ENCODE results near the gene ASB1.

DNA sequence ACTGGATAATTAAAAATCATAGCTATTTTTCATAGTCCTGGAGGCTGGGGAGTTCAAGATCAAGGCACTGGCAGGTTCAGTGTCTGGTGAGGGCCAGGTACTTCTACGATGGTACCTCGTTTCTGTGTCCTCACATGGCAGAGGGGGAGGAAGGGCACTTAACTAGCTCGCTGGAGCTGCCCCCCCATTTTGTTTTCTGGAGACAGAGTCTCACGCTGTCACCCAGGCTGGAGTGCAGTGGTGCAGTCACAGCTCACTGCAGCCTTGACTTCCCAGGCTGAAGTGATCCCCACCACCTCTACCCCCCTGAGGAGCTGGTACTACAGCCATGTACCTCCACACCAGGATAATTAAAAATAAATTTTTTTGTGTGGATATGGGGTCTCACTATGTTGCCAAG is 40.3 kb downstream of the ASB1 start:
- TF ChIP-seq, protein P1, sequence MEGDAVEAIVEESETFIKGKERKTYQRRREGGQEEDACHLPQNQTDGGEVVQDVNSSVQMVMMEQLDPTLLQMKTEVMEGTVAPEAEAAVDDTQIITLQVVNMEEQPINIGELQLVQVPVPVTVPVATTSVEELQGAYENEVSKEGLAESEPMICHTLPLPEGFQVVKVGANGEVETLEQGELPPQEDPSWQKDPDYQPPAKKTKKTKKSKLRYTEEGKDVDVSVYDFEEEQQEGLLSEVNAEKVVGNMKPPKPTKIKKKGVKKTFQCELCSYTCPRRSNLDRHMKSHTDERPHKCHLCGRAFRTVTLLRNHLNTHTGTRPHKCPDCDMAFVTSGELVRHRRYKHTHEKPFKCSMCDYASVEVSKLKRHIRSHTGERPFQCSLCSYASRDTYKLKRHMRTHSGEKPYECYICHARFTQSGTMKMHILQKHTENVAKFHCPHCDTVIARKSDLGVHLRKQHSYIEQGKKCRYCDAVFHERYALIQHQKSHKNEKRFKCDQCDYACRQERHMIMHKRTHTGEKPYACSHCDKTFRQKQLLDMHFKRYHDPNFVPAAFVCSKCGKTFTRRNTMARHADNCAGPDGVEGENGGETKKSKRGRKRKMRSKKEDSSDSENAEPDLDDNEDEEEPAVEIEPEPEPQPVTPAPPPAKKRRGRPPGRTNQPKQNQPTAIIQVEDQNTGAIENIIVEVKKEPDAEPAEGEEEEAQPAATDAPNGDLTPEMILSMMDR (conservative IDR thresholded peaks at IDR 0.05 in 1 of 2, IDR thresholded peaks at IDR 0.05 in 1 of 2; ENCODE audit: low read depth in 1 of 2, low read length in 2 of 2) = no peak
- TF ChIP-seq EZH2 (IDR thresholded peaks at IDR 0.05; ENCODE audit: low read length, missing control alignments) = no peak
